Neural cell (in vitro differentiated cells): Measurements from ENCODE around the gene TBRG1. TPM values are rescaled to one million over a fixed set of nuclear protein-coding genes. Genes with fewer than 3 reads are reported as not detected.

Experiments
- H2AFZ ChIP-seq: fragments of 200-600, 300-800 bp; sonication (generic), shearing (Covaris generic); 2 replicates; pipeline ENCODE4 v1.6.0; 2014; ENCODE audit warnings: low read depth, mild to moderate bottlenecking, antibody characterized with exemption, low read length, moderate library complexity
- H3F3A ChIP-seq: fragments of 200-600 bp; shearing (Covaris generic); 2 replicates; pipeline ENCODE4 v1.6.1; 2016; ENCODE audit warnings: mild to moderate bottlenecking, moderate library complexity, mixed read lengths, antibody characterized with exemption, low read length; ENCODE audit not compliant: insufficient read depth, poor library complexity, severe bottlenecking
- H3K27ac ChIP-seq: fragments of 200-600, 300-800 bp; sonication (generic), shearing (Covaris generic); 2 replicates; pipeline ENCODE4 v1.5.1; 2014; ENCODE audit warnings: mild to moderate bottlenecking, low read length, moderate library complexity
- H3K27me3 ChIP-seq: fragments of 300-800, 200-600 bp; sonication (generic), shearing (Covaris generic); 2 replicates; pipeline ENCODE4 v1.6.0; 2014; ENCODE audit warnings: mild to moderate bottlenecking, low read depth, low read length, moderate library complexity; ENCODE audit not compliant: insufficient read depth
- H3K36me3 ChIP-seq: fragments of 300-800, 200-600 bp; sonication (generic), shearing (Covaris generic); 2 replicates; pipeline ENCODE4 v1.5.1; 2014; ENCODE audit warnings: mild to moderate bottlenecking, antibody characterized with exemption, low read length, moderate library complexity; ENCODE audit not compliant: insufficient read depth
- H3K4me2 ChIP-seq: fragments of 300-800, 200-600 bp; sonication (generic), shearing (Covaris generic); 2 replicates; pipeline ENCODE4 v1.6.0; 2014; ENCODE audit warnings: mild to moderate bottlenecking, low read length
- H3K4me3 ChIP-seq: fragments of 300-800, 200-600 bp; sonication (generic), shearing (Covaris generic); 2 replicates; pipeline ENCODE4 v1.5.1; 2014; ENCODE audit warnings: mild to moderate bottlenecking, low read length, moderate library complexity
- H3K79me2 ChIP-seq: fragments of 200-600 bp; shearing (Covaris generic); replicated peaks from 2 replicates; pipeline ENCODE4 v1.6.0; 2014; ENCODE audit warnings: mild to moderate bottlenecking, low read length, moderate library complexity; ENCODE audit not compliant: insufficient read depth
- H3K9ac ChIP-seq: fragments of 300-800, 200-600 bp; sonication (generic), shearing (Covaris generic); 2 replicates; pipeline ENCODE4 v1.6.1; 2016; ENCODE audit warnings: mild to moderate bottlenecking, low read length, mixed read lengths
- H3K9me2 ChIP-seq: fragments of 200-600 bp; shearing (Covaris generic); 2 replicates; pipeline ENCODE4 v1.6.1; 2016; ENCODE audit warnings: mild to moderate bottlenecking, low read length, mixed read lengths; ENCODE audit not compliant: insufficient read depth
- H3K9me3 ChIP-seq: fragments of 200-600, 300-800 bp; sonication (generic), shearing (Covaris generic); 2 replicates; pipeline ENCODE4 v1.6.1; 2016; ENCODE audit warnings: mild to moderate bottlenecking, mixed run types, low read length, moderate library complexity, mixed read lengths
- H4K20me1 ChIP-seq: fragments of 200-600 bp; shearing (Covaris generic); 2 replicates; pipeline ENCODE4 v1.6.1; 2016; ENCODE audit warnings: mild to moderate bottlenecking, mixed run types; ENCODE audit not compliant: insufficient read depth
- CTCF ChIP-seq: fragments of 450-650 bp; IDR thresholded peaks from 2 replicates; pipeline ENCODE4 v1.5.1; 2014; ENCODE audit warnings: antibody characterized with exemption, mild to moderate bottlenecking, moderate library complexity; ENCODE audit not compliant: poor library complexity, severe bottlenecking
- EP300 ChIP-seq: fragments of 450-650 bp; conservative IDR thresholded peaks from 2 replicates; pipeline ENCODE4 v1.6.1; 2014; ENCODE audit warnings: antibody characterized with exemption, mild to moderate bottlenecking, moderate library complexity; ENCODE audit not compliant: poor library complexity, severe bottlenecking
- EZH2 ChIP-seq: fragments of 200-600, 300-800 bp; shearing (Covaris generic), sonication (generic); IDR thresholded peaks from 2 replicates; pipeline ENCODE4 v1.6.1; 2014; ENCODE audit warnings: antibody characterized with exemption, low read length, borderline replicate concordance, mild to moderate bottlenecking; ENCODE audit not compliant: insufficient read depth, poor library complexity, severe bottlenecking
- MXI1 ChIP-seq: fragments of 450-650 bp; conservative IDR thresholded peaks from 2 replicates; pipeline ENCODE4 v1.6.1; 2014; ENCODE audit warnings: antibody characterized with exemption, mild to moderate bottlenecking; ENCODE audit not compliant: poor library complexity, severe bottlenecking
- POLR2AphosphoS5 ChIP-seq: IDR thresholded peaks from 2 replicates; pipeline ENCODE4 v1.6.1; 2012
- RAD21 ChIP-seq: fragments of 450-650 bp; conservative IDR thresholded peaks from 2 replicates; pipeline ENCODE4 v1.6.1; 2014; ENCODE audit warnings: antibody characterized with exemption, mild to moderate bottlenecking, moderate library complexity
- REST ChIP-seq: IDR thresholded peaks from 2 replicates; pipeline ENCODE4 v1.6.1; 2012; ENCODE audit warnings: borderline replicate concordance
- SMC3 ChIP-seq: fragments of 450-650 bp; conservative IDR thresholded peaks from 2 replicates; pipeline ENCODE4 v1.6.1; 2014; ENCODE audit warnings: antibody characterized with exemption, mild to moderate bottlenecking, moderate library complexity; ENCODE audit not compliant: poor library complexity
- TAF1 ChIP-seq: IDR thresholded peaks from 2 replicates; pipeline ENCODE4 v1.6.1; 2012; ENCODE audit warnings: low read depth
- polyA plus RNA-seq: library from polyadenylated mRNA; depleted of rRNA; stranded (reverse); fragments of >200 nt; gene quantifications from 2 replicates; pipeline ENCODE4 v1.2.3, GENCODE V29; 2014

TBRG1 gene
- polyA plus RNA-seq, 1 donor from 2014 or later, result 83.2 TPM

GRCh38 chr11:124584681-124585372 lies 37.8 kb upstream of the TBRG1 start:
- H3K36me3 ChIP-seq, result no peaks in the 10 kb centered on the region
- H3K79me2 ChIP-seq, result no peaks in the 10 kb centered on the region
- H3K27me3 ChIP-seq, result no peaks in the 10 kb centered on the region
- no peaks in the 10 kb centered on the region for H3K9me2 ChIP-seq
- H3K9me3 ChIP-seq, result no peaks in the 10 kb centered on the region
- H3F3A ChIP-seq, result no peaks in the 10 kb centered on the region
- no peak overlapping the region for H3K9ac ChIP-seq
- no peak overlapping the region for H3K4me2 ChIP-seq
- H3K27ac ChIP-seq, result no peak overlapping the region
- no peak overlapping the region for H2AFZ ChIP-seq
- no peak overlapping the region for H3K4me3 ChIP-seq
- TF ChIP-seq TAF1 (no peak), SMC3 (no peak), MXI1 (no peak), POLR2AphosphoS5 (no peak), REST (no peak), CTCF (no peak), EP300 (no peak), EZH2 (no peak), RAD21 (no peak)
- H4K20me1 ChIP-seq, result no peaks in the 10 kb centered on the region

- Histone ChIP-seq H3K4me2 (no peak overlapping the region), H3K36me3 (no peaks in the 10 kb centered on the region), H3K4me3 (no peak overlapping the region), H2AFZ (no peak overlapping the region), H3F3A (no peaks in the 10 kb centered on the region), H4K20me1 (no peaks in the 10 kb centered on the region), H3K9ac (no peak overlapping the region), H3K9me3 (no peaks in the 10 kb centered on the region), H3K9me2 (no peaks in the 10 kb centered on the region), H3K27me3 (no peaks in the 10 kb centered on the region), H3K79me2 (no peaks in the 10 kb centered on the region), H3K27ac (no peak overlapping the region)
- TF ChIP-seq RAD21, result peak; percentile 76
- peak; percentile 81 for TF ChIP-seq SMC3
- TF ChIP-seq CTCF, result peak; percentile 70
- no peak for TF ChIP-seq REST
Observed at GRCh38 chr11:124586238-124586860, 36.3 kb upstream of the TBRG1 start.
